Keratinocyte (primary cell): Measurements from ENCODE around the gene KRT71. TPM values are rescaled to one million over a fixed set of nuclear protein-coding genes. Genes with fewer than 3 reads are reported as not detected.

Source experiments
- DNase-seq: peaks from one replicate; pipeline ENCODE4 v3.0.0-alpha.2; 2011; ENCODE audit warnings: low read depth, missing footprints, low spot score
- FAIRE-seq: peaks from 2 replicates; lab custom pipeline; 2011; peaks lifted over from hg19 to GRCh38; lab: Jason Lieb, UNC
- H2AFZ ChIP-seq: 2 replicates; pipeline ENCODE4 v1.6.0; 2012; ENCODE audit warnings: low read length, control low read depth, inconsistent platforms; ENCODE audit not compliant: control insufficient read depth
- H3K27ac ChIP-seq: 2 replicates; pipeline ENCODE4 v1.5.1; 2011; ENCODE audit warnings: low read length; ENCODE audit not compliant: control insufficient read depth, insufficient read depth
- H3K27me3 ChIP-seq: 3 replicates; pipeline ENCODE4 v1.6.0; 2011; ENCODE audit warnings: low read length; ENCODE audit not compliant: control insufficient read depth, insufficient read depth; ENCODE audit errors: extremely low read depth
- H3K36me3 ChIP-seq, 2 experiments: 2 replicates in 1 of 2; 3 replicates in 1 of 2; pipeline ENCODE4 v1.5.1; 2011; ENCODE audit warnings: low read length in 2 of 2, mild to moderate bottlenecking in 1 of 2; ENCODE audit not compliant: control insufficient read depth in 2 of 2, insufficient read depth in 2 of 2; ENCODE audit errors: extremely low read depth in 1 of 2
- H3K4me1 ChIP-seq: 3 replicates; pipeline ENCODE4 v1.5.1; 2011; ENCODE audit warnings: low read length; ENCODE audit not compliant: control insufficient read depth, insufficient read depth; ENCODE audit errors: extremely low read depth
- H3K4me2 ChIP-seq: 3 replicates; pipeline ENCODE4 v1.6.0; 2011; ENCODE audit warnings: low read depth, low read length; ENCODE audit not compliant: control insufficient read depth, insufficient read depth; ENCODE audit errors: extremely low read depth
- H3K4me3 ChIP-seq, 3 experiments: fragments of 200-600 bp in 1 of 3; sonication (generic) in 1 of 3; 2 replicates in 2 of 3; 3 replicates in 1 of 3; pipeline ENCODE4 v1.5.1; 2011 to 2016; ENCODE audit warnings: low read length in 3 of 3, mild to moderate bottlenecking in 3 of 3, control low read depth in 2 of 3, inconsistent platforms in 1 of 3, low read depth in 1 of 3, mixed read lengths in 1 of 3, mixed run types in 1 of 3, moderate library complexity in 1 of 3; ENCODE audit not compliant: control insufficient read depth in 2 of 3, insufficient read depth in 2 of 3; ENCODE audit errors: extremely low read depth in 1 of 3
- H3K79me2 ChIP-seq: 2 replicates; pipeline ENCODE4 v1.6.0; 2012; ENCODE audit warnings: low read length; ENCODE audit not compliant: control insufficient read depth, insufficient read depth
- H3K9ac ChIP-seq: 3 replicates; pipeline ENCODE4 v1.6.0; 2011; ENCODE audit warnings: low read length; ENCODE audit not compliant: control insufficient read depth, insufficient read depth; ENCODE audit errors: extremely low read depth
- H3K9me1 ChIP-seq: 3 replicates; pipeline ENCODE4 v1.6.0; 2011; ENCODE audit warnings: low read length; ENCODE audit not compliant: control insufficient read depth, insufficient read depth; ENCODE audit errors: extremely low read depth
- H3K9me3 ChIP-seq: 2 replicates; pipeline ENCODE4 v1.5.1; 2012; ENCODE audit warnings: low read depth, low read length; ENCODE audit not compliant: control insufficient read depth
- H4K20me1 ChIP-seq: 3 replicates; pipeline ENCODE4 v1.6.0; 2011; ENCODE audit warnings: low read length; ENCODE audit not compliant: control insufficient read depth, insufficient read depth; ENCODE audit errors: extremely low read depth
- EZH2 ChIP-seq: IDR thresholded peaks from one replicate; pipeline ENCODE4 v1.6.1; 2012; ENCODE audit warnings: inconsistent platforms, mild to moderate bottlenecking, low read length, moderate library complexity
- dilution Hi-C: fragments of 300-500 bp; cut with MboI; formaldehyde crosslinking; loops from one replicate; pipeline ENCODE4 v1.7.0; 2020; ENCODE audit warnings: low sequenced_read_pairs; ENCODE audit not compliant: extremely low pct_ligation_motif_present
- polyA plus RNA-seq, 5 experiments: library from polyadenylated mRNA; depleted of rRNA in 3 of 5; stranded (reverse) in 3 of 5; stranded (forward) in 1 of 5; unstranded in 1 of 5; fragments of >200 nt; gene quantifications; 1 replicate in 1 of 5; 2 replicates in 3 of 5; 3 replicates in 1 of 5; pipeline versions ENCODE4 v1.2.1 to v1.2.3, GENCODE V29; 2011 to 2012; ENCODE audit warnings: missing spikeins in 2 of 5, low read depth in 1 of 5, low replicate concordance in 1 of 5
- TF ChIP-seq, protein P1 (sequence below), 3 experiments: IDR thresholded peaks in 1 of 3; conservative IDR thresholded peaks in 1 of 3; optimal IDR thresholded peaks in 1 of 3; 2 replicates in 2 of 3; 3 replicates in 1 of 3; pipeline versions ENCODE3 to v1.5.1; 2011; ENCODE audit warnings: low read length in 3 of 3, mild to moderate bottlenecking in 3 of 3, moderate library complexity in 2 of 3, control low read depth in 1 of 3, inconsistent platforms in 1 of 3; ENCODE audit not compliant: insufficient read depth in 2 of 3; ENCODE audit errors: extremely low read depth in 1 of 3

The KRT71 gene
- polyA plus RNA-seq, 1 donor (not counting 4 experiments of a cell fraction or from before 2014, with no cell fraction given), result not detected

DNA sequence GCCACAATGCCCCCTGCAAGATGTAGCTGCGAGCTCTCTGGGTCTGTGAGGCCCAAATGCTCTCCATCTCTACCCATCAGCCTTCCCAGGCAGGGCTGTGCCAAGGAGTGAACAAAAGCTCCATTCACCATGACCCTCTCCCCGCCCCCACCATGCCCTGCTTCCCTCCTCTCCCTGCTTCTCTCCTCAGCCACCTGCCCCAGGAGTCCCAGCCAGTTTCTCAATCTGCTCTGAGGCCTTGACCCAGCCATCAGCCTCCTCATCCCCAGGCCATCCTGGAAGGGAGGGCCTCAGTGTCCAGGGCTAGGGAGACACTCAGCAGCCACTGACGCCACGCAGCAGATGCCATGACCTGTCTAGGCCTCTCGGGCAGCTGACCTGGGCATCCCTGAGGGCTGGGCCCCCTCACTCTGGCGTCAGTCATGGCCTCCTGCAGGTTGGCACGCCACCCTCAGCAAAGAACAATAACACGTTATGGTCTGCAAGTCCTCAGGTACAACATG lies 24.3 kb downstream of the KRT71 start:
- Histone ChIP-seq H3K4me2 (no peak overlapping the region), H2AFZ (no peak overlapping the region), H3K9me1 (no peaks in the 10 kb centered on the region), H3K9me3 (no peaks in the 10 kb centered on the region), H3K79me2 (no peaks in the 10 kb centered on the region), H3K9ac (no peak overlapping the region), H3K36me3 (no peaks in the 10 kb centered on the region), H3K4me3 (no peak overlapping the region), H3K27me3 (no peaks in the 10 kb centered on the region), H4K20me1 (no peaks in the 10 kb centered on the region), H3K4me1 (peaks cover 32% of the 10 kb centered on the region), H3K27ac (no peak overlapping the region)
- FAIRE-seq, result no peak
- no peak for DNase-seq
- dilution Hi-C loops, result no loop called here
- no peak for TF ChIP-seq EZH2

DNA sequence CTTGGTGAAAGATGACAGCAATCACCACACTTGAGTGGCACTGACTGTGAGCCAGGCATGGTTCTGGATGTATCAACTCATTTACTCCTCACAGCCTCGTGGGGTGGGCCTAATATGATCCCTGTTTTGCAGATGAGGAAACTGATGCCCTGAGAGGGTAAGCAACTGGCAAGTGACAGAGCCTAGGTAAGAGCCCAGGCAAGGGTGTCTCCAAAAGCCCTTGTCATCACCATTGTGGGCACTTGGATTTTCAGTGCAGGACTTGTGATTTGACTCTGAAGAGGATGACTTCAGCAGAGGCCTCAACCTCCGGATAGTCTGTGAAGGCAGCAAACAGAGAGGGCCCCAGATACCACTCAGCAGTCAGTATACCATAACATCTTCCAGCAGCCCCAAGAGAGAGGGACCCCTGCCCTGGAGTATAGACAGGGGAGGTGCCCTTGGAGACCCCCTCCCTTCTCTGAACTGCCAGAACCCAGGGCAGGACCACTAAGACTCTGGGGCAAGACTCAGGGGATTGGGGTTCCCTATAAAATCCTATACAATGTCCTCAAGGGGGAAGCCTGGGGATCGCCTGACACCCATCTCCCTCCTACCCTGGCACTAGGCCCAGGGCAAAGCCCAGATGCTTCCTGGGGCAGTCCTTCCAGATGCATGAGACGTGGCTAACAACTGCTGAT lies 25.7 kb downstream of the KRT71 start:
- Histone ChIP-seq H2AFZ (no peak overlapping the region), H3K4me1 (peaks cover 46% of the 10 kb centered on the region), H3K36me3 (no peaks in the 10 kb centered on the region), H3K9me3 (no peaks in the 10 kb centered on the region), H3K27me3 (no peaks in the 10 kb centered on the region), H3K9ac (no peak overlapping the region), H3K4me3 (no peak overlapping the region), H3K79me2 (no peaks in the 10 kb centered on the region), H3K9me1 (no peaks in the 10 kb centered on the region), H3K4me2 (no peak overlapping the region), H4K20me1 (no peaks in the 10 kb centered on the region), H3K27ac (no peak overlapping the region)
- TF ChIP-seq EZH2, result no peak
- TF ChIP-seq, protein P1, sequence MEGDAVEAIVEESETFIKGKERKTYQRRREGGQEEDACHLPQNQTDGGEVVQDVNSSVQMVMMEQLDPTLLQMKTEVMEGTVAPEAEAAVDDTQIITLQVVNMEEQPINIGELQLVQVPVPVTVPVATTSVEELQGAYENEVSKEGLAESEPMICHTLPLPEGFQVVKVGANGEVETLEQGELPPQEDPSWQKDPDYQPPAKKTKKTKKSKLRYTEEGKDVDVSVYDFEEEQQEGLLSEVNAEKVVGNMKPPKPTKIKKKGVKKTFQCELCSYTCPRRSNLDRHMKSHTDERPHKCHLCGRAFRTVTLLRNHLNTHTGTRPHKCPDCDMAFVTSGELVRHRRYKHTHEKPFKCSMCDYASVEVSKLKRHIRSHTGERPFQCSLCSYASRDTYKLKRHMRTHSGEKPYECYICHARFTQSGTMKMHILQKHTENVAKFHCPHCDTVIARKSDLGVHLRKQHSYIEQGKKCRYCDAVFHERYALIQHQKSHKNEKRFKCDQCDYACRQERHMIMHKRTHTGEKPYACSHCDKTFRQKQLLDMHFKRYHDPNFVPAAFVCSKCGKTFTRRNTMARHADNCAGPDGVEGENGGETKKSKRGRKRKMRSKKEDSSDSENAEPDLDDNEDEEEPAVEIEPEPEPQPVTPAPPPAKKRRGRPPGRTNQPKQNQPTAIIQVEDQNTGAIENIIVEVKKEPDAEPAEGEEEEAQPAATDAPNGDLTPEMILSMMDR (optimal IDR thresholded peaks at IDR 0.05 in 1 of 3, IDR thresholded peaks at IDR 0.05 in 1 of 3, conservative IDR thresholded peaks at IDR 0.05 in 1 of 3; ENCODE audit: extremely low read depth in 1 of 3, insufficient read depth in 2 of 3, low read length in 3 of 3), result no peak
- DNase-seq, result no peak
- dilution Hi-C loops, result no loop called here
- FAIRE-seq, result no peak
